ENCODE results near the gene PCSK2.

PCSK2 gene

DNA sequence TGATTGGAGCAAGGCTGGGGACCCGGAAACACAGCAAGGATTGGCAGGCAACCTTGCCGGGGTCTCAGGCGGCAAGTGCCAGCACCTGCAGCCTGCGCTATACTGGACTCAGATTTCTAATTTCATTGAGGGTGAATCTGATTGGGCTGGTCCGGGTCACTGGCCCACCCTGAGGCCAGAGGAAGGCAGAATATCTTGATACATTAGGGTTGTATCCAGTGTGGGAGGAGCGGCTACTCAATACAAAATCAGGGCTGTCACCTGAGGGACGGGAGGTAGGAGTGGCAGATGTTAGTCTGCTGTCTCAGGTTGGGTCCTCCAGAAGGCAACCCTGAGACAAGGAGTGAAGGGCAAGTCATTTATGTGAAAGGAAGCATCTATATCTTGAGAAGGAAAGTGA is 263.7 kb downstream of the PCSK2 start:
- Histone ChIP-seq H3K4me3 (replicated peaks; ENCODE audit: low read depth, low read length) (no peak overlapping the region), H3K36me3 (ENCODE audit: control insufficient read depth, insufficient read depth, low read length) (no peaks in the 10 kb centered on the region), H3K27me3 (replicated peaks; ENCODE audit: control insufficient read depth, insufficient read depth, low read length) (peaks cover 2% of the 10 kb centered on the region; the same call in 1 of the 2 replicates)
- TF ChIP-seq, protein P1, sequence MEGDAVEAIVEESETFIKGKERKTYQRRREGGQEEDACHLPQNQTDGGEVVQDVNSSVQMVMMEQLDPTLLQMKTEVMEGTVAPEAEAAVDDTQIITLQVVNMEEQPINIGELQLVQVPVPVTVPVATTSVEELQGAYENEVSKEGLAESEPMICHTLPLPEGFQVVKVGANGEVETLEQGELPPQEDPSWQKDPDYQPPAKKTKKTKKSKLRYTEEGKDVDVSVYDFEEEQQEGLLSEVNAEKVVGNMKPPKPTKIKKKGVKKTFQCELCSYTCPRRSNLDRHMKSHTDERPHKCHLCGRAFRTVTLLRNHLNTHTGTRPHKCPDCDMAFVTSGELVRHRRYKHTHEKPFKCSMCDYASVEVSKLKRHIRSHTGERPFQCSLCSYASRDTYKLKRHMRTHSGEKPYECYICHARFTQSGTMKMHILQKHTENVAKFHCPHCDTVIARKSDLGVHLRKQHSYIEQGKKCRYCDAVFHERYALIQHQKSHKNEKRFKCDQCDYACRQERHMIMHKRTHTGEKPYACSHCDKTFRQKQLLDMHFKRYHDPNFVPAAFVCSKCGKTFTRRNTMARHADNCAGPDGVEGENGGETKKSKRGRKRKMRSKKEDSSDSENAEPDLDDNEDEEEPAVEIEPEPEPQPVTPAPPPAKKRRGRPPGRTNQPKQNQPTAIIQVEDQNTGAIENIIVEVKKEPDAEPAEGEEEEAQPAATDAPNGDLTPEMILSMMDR (IDR thresholded peaks at IDR 0.05; ENCODE audit: insufficient read depth, low read length, poor library complexity, severe bottlenecking), result no peak
- no peak for DNase-seq (ENCODE audit: extremely low read depth, insufficient read length)

DNA sequence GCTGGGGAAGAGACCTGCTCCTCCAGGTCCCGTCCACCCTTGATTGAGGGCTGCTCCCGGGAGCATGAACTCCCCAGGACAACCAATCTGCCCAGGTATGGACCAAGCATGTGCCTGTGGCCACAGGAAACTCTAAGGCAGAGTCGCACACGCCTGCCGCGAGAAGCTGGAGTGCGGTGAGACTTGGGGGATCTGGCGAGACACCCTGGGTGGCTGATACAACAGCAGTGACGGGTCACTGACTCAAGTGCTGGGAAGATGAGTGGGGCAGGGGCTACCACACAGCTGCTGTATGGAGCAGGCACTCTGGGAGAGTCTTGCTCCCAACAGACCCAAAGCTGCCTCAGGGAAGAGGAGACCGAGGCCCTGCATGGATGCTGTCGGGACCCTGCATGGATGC is 264.2 kb downstream of the PCSK2 start:
- Histone ChIP-seq H3K36me3 (ENCODE audit: control insufficient read depth, insufficient read depth, low read length) (no peaks in the 10 kb centered on the region), H3K27me3 (replicated peaks; ENCODE audit: control insufficient read depth, insufficient read depth, low read length) (peaks cover 2% of the 10 kb centered on the region; the same call in 1 of the 2 replicates)
- TF ChIP-seq, protein P1 (IDR thresholded peaks at IDR 0.05; ENCODE audit: insufficient read depth, low read length, poor library complexity, severe bottlenecking), result no peak

DNA sequence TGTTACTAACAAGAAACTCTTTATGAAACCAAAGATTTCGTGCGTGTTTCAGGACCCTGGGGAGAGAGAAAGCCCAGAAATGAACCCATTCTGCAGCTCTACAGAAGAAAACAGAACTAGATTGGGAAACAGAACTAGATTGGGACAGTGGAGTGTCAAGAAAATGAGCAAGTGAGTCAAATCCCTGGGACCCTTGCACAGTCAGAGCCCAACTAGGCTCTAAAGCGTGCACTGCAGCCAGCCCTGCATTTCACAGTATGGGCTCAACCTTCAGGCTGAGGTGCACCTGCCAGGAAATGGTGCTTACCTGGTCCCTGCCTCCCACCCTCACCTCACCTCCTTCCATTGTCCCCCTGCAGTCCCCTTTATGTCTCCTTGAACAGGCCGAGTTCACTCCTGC is 264.6 kb downstream of the PCSK2 start:
- H3K27me3 ChIP-seq (replicated peaks; ENCODE audit: control insufficient read depth, insufficient read depth, low read length), result peaks cover 2% of the 10 kb centered on the region; the same call in 1 of the 2 replicates
- TF ChIP-seq, protein P1 (IDR thresholded peaks at IDR 0.05; ENCODE audit: insufficient read depth, low read length, poor library complexity, severe bottlenecking), result no peak
- DNase-seq (ENCODE audit: extremely low read depth, insufficient read length), result no peak
- H3K4me3 ChIP-seq (replicated peaks; ENCODE audit: low read depth, low read length), result no peak overlapping the region
- H3K36me3 ChIP-seq (ENCODE audit: control insufficient read depth, insufficient read depth, low read length), result no peaks in the 10 kb centered on the region

More for the DNA sequence above, 264.2 kb downstream of the PCSK2 start:
- no peak for DNase-seq (ENCODE audit: extremely low read depth, insufficient read length)
- H3K4me3 ChIP-seq (replicated peaks; ENCODE audit: low read depth, low read length), result no peak overlapping the region

DNA sequence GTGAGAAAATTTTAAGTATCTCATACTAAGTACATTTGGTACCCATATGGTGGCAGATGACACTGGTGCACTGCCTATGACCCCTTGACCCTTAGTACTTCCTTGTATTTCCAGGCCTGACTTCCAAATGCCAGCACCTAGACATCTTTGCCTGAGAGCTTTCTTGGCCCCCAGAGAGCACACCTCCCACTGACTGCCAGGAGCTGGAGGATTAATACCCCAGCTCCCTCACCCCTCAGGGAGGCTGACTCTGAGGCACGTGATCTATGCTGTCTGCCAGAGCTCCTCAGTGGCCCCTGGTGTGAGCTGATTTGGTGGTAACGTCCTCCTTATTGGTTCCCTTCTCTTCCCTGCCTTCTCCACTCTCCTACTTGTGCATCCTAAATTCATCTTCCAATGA is 266.3 kb downstream of the PCSK2 start:
- Histone ChIP-seq H3K36me3 (ENCODE audit: control insufficient read depth, insufficient read depth, low read length) (no peaks in the 10 kb centered on the region), H3K27me3 (replicated peaks; ENCODE audit: control insufficient read depth, insufficient read depth, low read length) (peaks cover 2% of the 10 kb centered on the region; the same call in 1 of the 2 replicates), H3K4me3 (replicated peaks; ENCODE audit: low read depth, low read length) (no peak overlapping the region)
- TF ChIP-seq, protein P1 (IDR thresholded peaks at IDR 0.05; ENCODE audit: insufficient read depth, low read length, poor library complexity, severe bottlenecking), result no peak
- no peak for DNase-seq (ENCODE audit: extremely low read depth, insufficient read length)

DNA sequence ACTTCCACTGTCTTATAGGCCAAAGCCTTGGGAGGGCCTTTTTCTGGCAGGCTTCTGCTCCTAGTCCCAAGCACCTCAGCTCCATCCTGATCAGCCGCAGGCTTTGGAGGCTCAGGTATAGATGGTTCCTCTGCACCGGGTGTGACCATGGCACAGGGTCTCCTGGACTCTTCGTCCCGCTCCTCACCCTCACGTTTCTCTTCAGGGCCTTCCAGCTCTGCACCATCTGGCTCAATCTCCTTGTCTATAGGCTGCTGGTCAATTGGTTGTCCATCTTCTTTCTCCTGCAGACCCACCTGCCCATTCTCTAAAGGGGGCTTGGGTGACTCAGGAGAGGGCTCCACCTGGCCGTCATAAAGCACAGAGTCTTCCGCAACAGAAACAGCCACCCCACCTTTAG is 267.4 kb downstream of the PCSK2 start:
- Histone ChIP-seq H3K27me3 (replicated peaks; ENCODE audit: control insufficient read depth, insufficient read depth, low read length) (no peaks in the 10 kb centered on the region), H3K4me3 (replicated peaks; ENCODE audit: low read depth, low read length) (no peak overlapping the region), H3K36me3 (ENCODE audit: control insufficient read depth, insufficient read depth, low read length) (no peaks in the 10 kb centered on the region)
- DNase-seq (ENCODE audit: extremely low read depth, insufficient read length), result no peak
- TF ChIP-seq, protein P1 (IDR thresholded peaks at IDR 0.05; ENCODE audit: insufficient read depth, low read length, poor library complexity, severe bottlenecking), result no peak

DNA sequence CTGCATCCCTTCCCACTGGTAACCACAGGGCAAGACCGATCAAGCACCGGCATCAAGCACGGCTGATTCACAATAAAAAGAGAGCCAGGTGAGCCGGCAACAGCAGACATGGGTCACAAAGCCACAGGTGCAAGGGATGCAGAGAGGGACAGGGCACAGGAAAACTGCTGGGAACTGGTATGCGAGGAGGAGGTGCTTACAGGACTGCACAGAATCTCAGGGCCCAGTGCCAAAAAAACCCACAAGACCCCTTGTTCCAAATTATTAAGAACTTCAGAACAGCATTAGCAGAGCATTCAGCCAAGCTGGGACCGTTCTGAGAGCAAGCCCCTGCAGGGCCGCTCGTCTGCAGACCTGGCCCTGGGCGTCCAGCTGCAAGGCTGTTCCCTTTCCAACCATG is 269.0 kb downstream of the PCSK2 start:
- no peak for DNase-seq (ENCODE audit: extremely low read depth, insufficient read length)
- Histone ChIP-seq H3K4me3 (replicated peaks; ENCODE audit: low read depth, low read length) (no peak overlapping the region), H3K36me3 (ENCODE audit: control insufficient read depth, insufficient read depth, low read length) (no peaks in the 10 kb centered on the region), H3K27me3 (replicated peaks; ENCODE audit: control insufficient read depth, insufficient read depth, low read length) (no peaks in the 10 kb centered on the region)
- TF ChIP-seq, protein P1 (IDR thresholded peaks at IDR 0.05; ENCODE audit: insufficient read depth, low read length, poor library complexity, severe bottlenecking), result no peak
